Mammary epithelial cell (primary cell): ENCODE measurements around the gene CIZ1.

Experiments
- EZH2 ChIP-seq: IDR thresholded peaks from 2 replicates; pipeline ENCODE4 v1.6.1; 2012; ENCODE audit warnings: low read length, inconsistent platforms, borderline replicate concordance
- TF ChIP-seq, protein P1 (sequence below), 2 donors: IDR thresholded peaks in 1 of 2; conservative IDR thresholded peaks in 1 of 2; 2 replicates each; pipeline ENCODE4 v1.5.1; 2011 to 2012; ENCODE audit warnings: inconsistent platforms in 2 of 2, low read length in 2 of 2, mild to moderate bottlenecking in 2 of 2, control low read depth in 1 of 2, low read depth in 1 of 2; ENCODE audit not compliant: insufficient read depth in 1 of 2; ENCODE audit errors: extremely low read depth in 1 of 2

DNA sequence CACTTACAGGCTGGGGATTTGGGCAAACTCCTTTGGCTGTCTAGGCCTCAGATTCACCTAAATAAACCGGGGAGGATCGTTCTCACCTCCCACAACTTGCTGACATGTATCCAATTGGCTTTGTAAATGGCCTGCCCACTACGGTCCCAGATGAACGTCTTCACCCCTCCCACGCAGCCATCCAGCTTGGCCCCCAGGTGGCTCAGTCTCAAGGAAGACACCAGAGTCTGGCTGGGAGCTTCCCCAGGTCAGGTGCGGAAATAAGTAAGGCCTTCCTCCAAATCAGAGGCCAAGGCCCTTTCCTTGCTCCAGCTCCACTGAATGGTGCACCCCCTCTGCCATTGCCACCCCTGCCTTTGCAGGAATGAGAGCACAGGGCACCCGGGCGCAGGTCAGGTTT lies 11.4 kb downstream of the CIZ1 start:
- TF ChIP-seq, protein P1, sequence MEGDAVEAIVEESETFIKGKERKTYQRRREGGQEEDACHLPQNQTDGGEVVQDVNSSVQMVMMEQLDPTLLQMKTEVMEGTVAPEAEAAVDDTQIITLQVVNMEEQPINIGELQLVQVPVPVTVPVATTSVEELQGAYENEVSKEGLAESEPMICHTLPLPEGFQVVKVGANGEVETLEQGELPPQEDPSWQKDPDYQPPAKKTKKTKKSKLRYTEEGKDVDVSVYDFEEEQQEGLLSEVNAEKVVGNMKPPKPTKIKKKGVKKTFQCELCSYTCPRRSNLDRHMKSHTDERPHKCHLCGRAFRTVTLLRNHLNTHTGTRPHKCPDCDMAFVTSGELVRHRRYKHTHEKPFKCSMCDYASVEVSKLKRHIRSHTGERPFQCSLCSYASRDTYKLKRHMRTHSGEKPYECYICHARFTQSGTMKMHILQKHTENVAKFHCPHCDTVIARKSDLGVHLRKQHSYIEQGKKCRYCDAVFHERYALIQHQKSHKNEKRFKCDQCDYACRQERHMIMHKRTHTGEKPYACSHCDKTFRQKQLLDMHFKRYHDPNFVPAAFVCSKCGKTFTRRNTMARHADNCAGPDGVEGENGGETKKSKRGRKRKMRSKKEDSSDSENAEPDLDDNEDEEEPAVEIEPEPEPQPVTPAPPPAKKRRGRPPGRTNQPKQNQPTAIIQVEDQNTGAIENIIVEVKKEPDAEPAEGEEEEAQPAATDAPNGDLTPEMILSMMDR (conservative IDR thresholded peaks at IDR 0.05 in 1 of 2, IDR thresholded peaks at IDR 0.05 in 1 of 2; ENCODE audit: extremely low read depth in 1 of 2, insufficient read depth in 1 of 2, low read depth in 1 of 2, low read length in 2 of 2): no peak
- TF ChIP-seq EZH2: no peak
